ENCODE data around the gene PID1. TPM values are rescaled to one million over a fixed set of nuclear protein-coding genes. Genes with fewer than 3 reads are reported as not detected.

The PID1 gene
- total RNA-seq, 1 donor from 2014 or later = not detected

DNA sequence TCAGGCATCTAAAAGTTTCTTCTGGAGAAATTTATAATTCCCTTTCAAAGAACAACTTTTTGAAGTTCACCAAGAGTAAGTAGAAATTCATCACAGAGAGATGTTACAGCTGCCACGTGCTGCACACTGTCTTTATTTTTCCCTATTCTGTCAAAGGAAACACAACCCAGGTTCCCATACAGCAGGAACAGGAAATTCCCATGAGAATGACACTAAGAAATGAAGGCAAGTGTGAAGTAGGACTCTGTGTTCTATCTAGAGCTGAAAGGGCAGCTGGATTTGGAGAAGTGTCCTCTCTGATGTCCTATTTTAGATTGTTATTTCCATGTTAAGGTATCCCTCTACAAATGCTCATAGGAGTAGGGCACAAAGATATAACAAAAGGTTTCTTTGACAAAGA is 58.8 kb downstream of the PID1 start:
- H3K4me3 Mint-ChIP-seq (ENCODE audit: unreplicated experiment) = no peak overlapping the region
- no peaks in the 10 kb centered on the region for H3K36me3 Mint-ChIP-seq (ENCODE audit: unreplicated experiment)
- H3K9me3 Mint-ChIP-seq (ENCODE audit: unreplicated experiment) = peaks cover 18% of the 10 kb centered on the region
- no peaks in the 10 kb centered on the region for H3K4me1 Mint-ChIP-seq (ENCODE audit: unreplicated experiment)
- no peak overlapping the region for H3K27ac Mint-ChIP-seq (ENCODE audit: unreplicated experiment)
- TF ChIP-seq, protein P1, sequence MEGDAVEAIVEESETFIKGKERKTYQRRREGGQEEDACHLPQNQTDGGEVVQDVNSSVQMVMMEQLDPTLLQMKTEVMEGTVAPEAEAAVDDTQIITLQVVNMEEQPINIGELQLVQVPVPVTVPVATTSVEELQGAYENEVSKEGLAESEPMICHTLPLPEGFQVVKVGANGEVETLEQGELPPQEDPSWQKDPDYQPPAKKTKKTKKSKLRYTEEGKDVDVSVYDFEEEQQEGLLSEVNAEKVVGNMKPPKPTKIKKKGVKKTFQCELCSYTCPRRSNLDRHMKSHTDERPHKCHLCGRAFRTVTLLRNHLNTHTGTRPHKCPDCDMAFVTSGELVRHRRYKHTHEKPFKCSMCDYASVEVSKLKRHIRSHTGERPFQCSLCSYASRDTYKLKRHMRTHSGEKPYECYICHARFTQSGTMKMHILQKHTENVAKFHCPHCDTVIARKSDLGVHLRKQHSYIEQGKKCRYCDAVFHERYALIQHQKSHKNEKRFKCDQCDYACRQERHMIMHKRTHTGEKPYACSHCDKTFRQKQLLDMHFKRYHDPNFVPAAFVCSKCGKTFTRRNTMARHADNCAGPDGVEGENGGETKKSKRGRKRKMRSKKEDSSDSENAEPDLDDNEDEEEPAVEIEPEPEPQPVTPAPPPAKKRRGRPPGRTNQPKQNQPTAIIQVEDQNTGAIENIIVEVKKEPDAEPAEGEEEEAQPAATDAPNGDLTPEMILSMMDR (IDR thresholded peaks at IDR 0.05) = no peak
- no peaks in the 10 kb centered on the region for H3K27me3 Mint-ChIP-seq (ENCODE audit: unreplicated experiment)
- DNase-seq (ENCODE audit: extremely low spot score, unreplicated experiment) = no peak

- Mint-ChIP-seq H3K9me3 (ENCODE audit: unreplicated experiment) (peaks cover 24% of the 10 kb centered on the region), H3K4me1 (ENCODE audit: unreplicated experiment) (no peaks in the 10 kb centered on the region), H3K27ac (ENCODE audit: unreplicated experiment) (no peak overlapping the region), H3K4me3 (ENCODE audit: unreplicated experiment) (no peak overlapping the region), H3K36me3 (ENCODE audit: unreplicated experiment) (no peaks in the 10 kb centered on the region), H3K27me3 (ENCODE audit: unreplicated experiment) (no peaks in the 10 kb centered on the region)
- TF ChIP-seq, protein P1 (IDR thresholded peaks at IDR 0.05) = no peak
- DNase-seq (ENCODE audit: extremely low spot score, unreplicated experiment) = no peak
These were observed 60.4 kb downstream of the PID1 start for GRCh38 chr2:229210641-229211040.

- Mint-ChIP-seq H3K4me3 (ENCODE audit: unreplicated experiment) (no peak overlapping the region), H3K27me3 (ENCODE audit: unreplicated experiment) (no peaks in the 10 kb centered on the region), H3K9me3 (ENCODE audit: unreplicated experiment) (peaks cover 31% of the 10 kb centered on the region), H3K4me1 (ENCODE audit: unreplicated experiment) (no peaks in the 10 kb centered on the region), H3K27ac (ENCODE audit: unreplicated experiment) (no peak overlapping the region), H3K36me3 (ENCODE audit: unreplicated experiment) (no peaks in the 10 kb centered on the region)
- no peak for DNase-seq (ENCODE audit: extremely low spot score, unreplicated experiment)
- TF ChIP-seq, protein P1 (IDR thresholded peaks at IDR 0.05) = no peak
These were observed 64.5 kb downstream of the PID1 start for GRCh38 chr2:229206548-229206947.

GRCh38 chr2:229205704-229206103 is 65.4 kb downstream of the PID1 start:
- Mint-ChIP-seq H3K36me3 (ENCODE audit: unreplicated experiment) (no peaks in the 10 kb centered on the region), H3K27me3 (ENCODE audit: unreplicated experiment) (no peaks in the 10 kb centered on the region), H3K9me3 (ENCODE audit: unreplicated experiment) (peaks cover 35% of the 10 kb centered on the region), H3K4me1 (ENCODE audit: unreplicated experiment) (no peaks in the 10 kb centered on the region), H3K4me3 (ENCODE audit: unreplicated experiment) (no peak overlapping the region), H3K27ac (ENCODE audit: unreplicated experiment) (no peak overlapping the region)
- no peak for DNase-seq (ENCODE audit: extremely low spot score, unreplicated experiment)
- TF ChIP-seq, protein P1 (IDR thresholded peaks at IDR 0.05) = no peak

DNA sequence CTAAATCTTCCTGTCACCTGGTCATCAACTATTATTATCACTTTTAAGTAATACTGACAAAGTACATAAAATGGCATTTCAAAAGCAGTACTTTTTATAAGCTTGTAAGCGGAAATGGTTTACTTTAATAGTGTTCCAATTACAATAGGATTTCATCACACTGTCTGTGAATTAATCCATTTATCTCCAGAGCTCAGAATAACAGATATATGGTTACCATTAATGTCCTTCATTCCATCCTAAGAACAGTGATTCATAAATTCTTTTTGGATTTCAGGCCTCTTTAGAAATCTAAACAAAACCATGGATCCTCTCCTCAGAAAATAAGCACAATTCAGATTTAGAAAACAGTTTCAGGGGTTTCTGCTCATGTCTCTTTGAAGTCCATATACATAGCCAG is 68.4 kb downstream of the PID1 start:
- DNase-seq (ENCODE audit: extremely low spot score, unreplicated experiment) = no peak

More for the DNA sequence above, 68.4 kb downstream of the PID1 start:
- Mint-ChIP-seq H3K27ac (ENCODE audit: unreplicated experiment) (no peak overlapping the region), H3K4me3 (ENCODE audit: unreplicated experiment) (no peak overlapping the region), H3K4me1 (ENCODE audit: unreplicated experiment) (no peaks in the 10 kb centered on the region), H3K36me3 (ENCODE audit: unreplicated experiment) (no peaks in the 10 kb centered on the region), H3K27me3 (ENCODE audit: unreplicated experiment) (no peaks in the 10 kb centered on the region), H3K9me3 (ENCODE audit: unreplicated experiment) (peaks cover 31% of the 10 kb centered on the region)
- TF ChIP-seq, protein P1 (IDR thresholded peaks at IDR 0.05) = no peak
